ENCODE data around the gene GLYATL3.
"Not testable (repeated sequence)": the region's sequence is repeated elsewhere in the genome, so short reads cannot be mapped to it uniquely, and the experiment has no call there.

DNA sequence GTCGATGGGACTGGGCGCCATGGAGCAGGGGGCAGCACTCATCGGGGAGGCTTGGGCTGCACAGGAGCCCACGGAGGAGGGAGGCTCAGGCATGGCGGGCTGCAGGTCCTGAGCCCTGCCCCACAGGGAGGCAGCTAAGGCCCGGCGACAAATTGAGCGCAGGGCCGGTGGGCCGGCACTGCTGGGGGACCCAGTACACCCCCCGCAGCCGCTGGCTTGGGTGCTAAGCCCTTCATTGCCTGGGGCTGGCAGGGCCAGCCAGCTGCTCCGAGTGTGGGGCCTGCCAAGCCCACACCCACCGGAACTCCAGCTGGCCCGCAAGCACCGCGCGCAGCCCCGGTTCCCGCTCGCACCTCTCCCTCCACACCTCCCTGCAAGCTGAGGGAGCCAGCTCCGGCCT lies 17.9 kb upstream of the GLYATL3 start:
- TF ChIP-seq YY1 (IDR thresholded peaks at IDR 0.05; ENCODE audit: insufficient read depth, insufficient read length); ZNF274 (IDR thresholded peaks at IDR 0.05; ENCODE audit: low read depth, low read length): not testable (repeated sequence)
